Measurements from ENCODE around the gene PELI2. TPM values are rescaled to one million over a fixed set of nuclear protein-coding genes. Genes with fewer than 3 reads are reported as not detected.

PELI2 gene
- total and polyA plus RNA-seq, 3 donors from 2014 or later, result 14.5 to 32.5 (median 27.6) TPM

- TF ChIP-seq POLR2A (IDR thresholded peaks at IDR 0.05) (no peak), CTCF (IDR thresholded peaks at IDR 0.05) (no peak)
- Histone ChIP-seq H3K27me3 (no peaks in the 10 kb centered on the region), H3K9me3 (no peaks in the 10 kb centered on the region), H3K4me1 (peaks cover 7% of the 10 kb centered on the region), H3K4me3 (no peak overlapping the region), H3K27ac (no peak overlapping the region), H3K36me3 (ENCODE audit: low read depth, missing control alignments) (no peaks in the 10 kb centered on the region)
- intact Hi-C loops (cut with DNase I; ENCODE audit: low total_unique reads), result no loop called here
- WGBS, 2 donors, result 53 to 70% methylated on average over 3 of the region's 3 CpGs
- DNase-seq, result no peak
These were observed 30.0 kb downstream of the PELI2 start for GRCh38 chr14:56147986-56148901.

- Histone ChIP-seq H3K27me3 (no peaks in the 10 kb centered on the region), H3K9me3 (no peaks in the 10 kb centered on the region), H3K36me3 (ENCODE audit: low read depth, missing control alignments) (no peaks in the 10 kb centered on the region), H3K27ac (no peak overlapping the region), H3K4me1 (peaks cover 7% of the 10 kb centered on the region), H3K4me3 (no peak overlapping the region)
- TF ChIP-seq POLR2A (IDR thresholded peaks at IDR 0.05) (no peak), CTCF (IDR thresholded peaks at IDR 0.05) (no peak)
- DNase-seq, result no peak
- 46 to 48% methylated on average over 4 of the region's 4 CpGs for WGBS, 2 donors
- intact Hi-C loops (cut with DNase I; ENCODE audit: low total_unique reads), result no loop called here
These were observed 30.9 kb downstream of the PELI2 start for GRCh38 chr14:56149151-56149550.

- Histone ChIP-seq H3K4me3 (no peak overlapping the region), H3K27me3 (no peaks in the 10 kb centered on the region), H3K36me3 (ENCODE audit: low read depth, missing control alignments) (no peaks in the 10 kb centered on the region), H3K4me1 (peaks cover 7% of the 10 kb centered on the region), H3K9me3 (no peaks in the 10 kb centered on the region), H3K27ac (no peak overlapping the region)
- DNase-seq, result no peak
- 84 to 89% methylated on average over 6 of the region's 6 CpGs for WGBS, 2 donors
- intact Hi-C loops (cut with DNase I; ENCODE audit: low total_unique reads), result no loop called here
- TF ChIP-seq CTCF (IDR thresholded peaks at IDR 0.05) (no peak), POLR2A (IDR thresholded peaks at IDR 0.05) (no peak)
These were observed 31.8 kb downstream of the PELI2 start for GRCh38 chr14:56149995-56150394.

GRCh38 chr14:56150645-56151345 is 32.6 kb downstream of the PELI2 start:
- no peak overlapping the region for H3K27ac ChIP-seq
- WGBS, 2 donors, result 78 to 80% methylated on average over 6 of the region's 6 CpGs
- no peak for DNase-seq
- H3K4me1 ChIP-seq, result peaks cover 7% of the 10 kb centered on the region
- no peaks in the 10 kb centered on the region for H3K36me3 ChIP-seq (ENCODE audit: low read depth, missing control alignments)
- H3K4me3 ChIP-seq, result no peak overlapping the region
- no peaks in the 10 kb centered on the region for H3K27me3 ChIP-seq
- TF ChIP-seq POLR2A (IDR thresholded peaks at IDR 0.05) (no peak), CTCF (IDR thresholded peaks at IDR 0.05) (no peak)
- intact Hi-C loops (cut with DNase I; ENCODE audit: low total_unique reads), result no loop called here
- H3K9me3 ChIP-seq, result no peaks in the 10 kb centered on the region

Measured in testis (tissue), 3 donors.